Hematopoietic multipotent progenitor cell treated with erythropoietin and hydrocortisone succinate and interleukin-3 and kit ligand, for 4 days (in vitro differentiated cells): ENCODE measurements around the gene EFHC2.
A peak's percentile ranks its signal among the peaks of the same experiment; 100 is the strongest.

Source experiments
- DNase-seq: peaks from one replicate; pipeline ENCODE4 v3.0.0-alpha.2; 2015

Gene EFHC2

GRCh38 chrX:44144177-44144945 lies 199.1 kb downstream of the EFHC2 start:
- no peak for DNase-seq

- DNase-seq = no peak
These were observed 200.3 kb downstream of the EFHC2 start for GRCh38 chrX:44143061-44143602.

GRCh38 chrX:44130189-44130588 lies 213.3 kb downstream of the EFHC2 start:
- no peak for DNase-seq

GRCh38 chrX:44113337-44113736 lies 230.1 kb downstream of the EFHC2 start:
- no peak for DNase-seq

- DNase-seq = peak; percentile 42
These were observed 236.6 kb downstream of the EFHC2 start for GRCh38 chrX:44106864-44107263.

GRCh38 chrX:44105228-44105913 lies 238.1 kb downstream of the EFHC2 start:
- peak; percentile 1 for DNase-seq

DNA sequence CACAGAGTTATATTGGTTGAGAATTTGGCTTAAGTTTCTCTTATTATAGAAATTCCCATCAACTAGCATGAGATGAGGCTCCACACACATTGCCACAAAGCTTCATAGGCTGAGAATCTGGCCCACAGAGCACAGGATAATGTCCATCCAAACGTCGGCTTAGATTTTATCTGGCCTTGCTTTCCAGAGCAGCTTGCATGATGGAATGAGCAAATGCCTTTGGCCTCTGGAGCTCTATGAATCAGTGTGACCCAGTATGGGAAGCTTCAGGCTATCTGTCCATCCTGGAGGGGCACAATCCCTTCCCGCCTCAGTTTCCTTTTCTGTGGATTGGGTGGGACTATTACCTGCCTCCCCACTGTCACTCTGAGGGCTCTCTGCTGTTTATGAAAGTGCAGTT lies 238.8 kb downstream of the EFHC2 start:
- DNase-seq = no peak

DNA sequence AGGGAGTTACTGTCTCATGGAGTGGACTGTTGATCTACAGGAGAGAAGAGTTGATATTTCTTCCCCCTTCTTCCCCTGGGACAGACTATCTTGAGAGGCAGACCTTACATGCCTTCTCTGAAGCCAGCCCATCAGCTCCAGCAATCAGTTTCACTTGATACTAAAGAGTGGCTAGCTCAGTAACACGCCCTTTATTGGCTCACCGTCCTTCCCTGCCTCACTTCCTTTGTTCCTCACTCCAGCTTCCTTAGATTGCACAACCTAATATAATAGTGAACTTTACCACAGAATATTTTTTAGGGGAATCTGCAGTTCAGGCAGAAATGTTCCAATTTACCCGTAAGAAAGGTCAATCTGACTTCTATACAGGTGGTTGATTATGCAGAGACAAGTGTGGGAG lies 242.2 kb downstream of the EFHC2 start:
- no peak for DNase-seq

DNA sequence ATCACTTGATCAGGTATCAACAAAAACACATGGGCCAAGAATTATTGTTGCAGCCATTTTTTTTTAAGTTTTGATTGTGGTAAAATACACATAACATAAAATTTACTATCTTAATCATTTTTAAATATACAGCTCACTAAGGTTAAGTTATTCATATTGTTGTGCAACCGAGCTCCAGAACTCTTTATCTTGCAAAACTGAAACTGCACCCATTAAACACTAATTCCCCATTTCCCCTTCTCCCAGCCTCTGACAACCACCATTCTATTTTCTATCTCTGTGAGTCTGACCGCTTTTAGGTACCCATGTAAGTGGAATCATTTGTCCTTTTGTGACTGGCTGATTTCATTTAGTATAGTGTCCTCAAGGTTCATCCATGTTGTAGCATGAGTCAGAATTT lies 244.1 kb downstream of the EFHC2 start:
- DNase-seq = no peak
